DMS153 treated with DMSO at 0.1 percent for 48 hours (cell line): ENCODE measurements around the gene ETF1.
"Not testable (repeated sequence)": the region's sequence is repeated elsewhere in the genome, so short reads cannot be mapped to it uniquely, and the experiment has no call there.

Experiments
- DNase-seq: peaks from one replicate; lab custom pipeline; 2025; ENCODE audit not compliant: unreplicated experiment; lab: John Stamatoyannopoulos, UW

ETF1 gene

GRCh38 chr5:138533973-138534941, 8.8 kb downstream of the ETF1 start:
- no peak for DNase-seq

- DNase-seq: no peak
Measured at GRCh38 chr5:138529812-138530211, 13.2 kb downstream of the ETF1 start.

- no peak for DNase-seq
Measured at GRCh38 chr5:138528744-138529469, 14.1 kb downstream of the ETF1 start.

GRCh38 chr5:138528208-138528607, 14.8 kb downstream of the ETF1 start:
- no peak for DNase-seq

- DNase-seq: no peak
Measured at GRCh38 chr5:138527170-138527569, 15.9 kb downstream of the ETF1 start.

DNA sequence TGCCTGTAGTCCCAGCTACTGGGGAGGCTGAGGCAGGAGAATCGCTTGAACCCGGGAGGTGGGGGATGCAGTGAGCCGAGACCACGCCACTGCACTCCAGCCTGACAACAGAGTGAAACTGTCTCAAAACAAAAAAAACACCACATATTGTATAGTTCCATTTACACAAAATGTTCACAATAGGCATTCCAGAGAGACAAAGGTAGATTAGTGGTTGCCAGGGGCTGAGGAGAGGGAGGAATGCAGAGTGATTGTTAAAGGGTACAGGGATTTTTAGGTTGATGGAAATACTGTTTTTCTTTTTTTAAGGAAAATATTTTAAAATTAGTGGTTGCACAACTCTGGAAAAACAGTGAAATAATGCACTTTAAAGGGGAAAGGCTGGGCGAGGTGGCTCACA, 19.6 kb downstream of the ETF1 start:
- DNase-seq: no peak

DNA sequence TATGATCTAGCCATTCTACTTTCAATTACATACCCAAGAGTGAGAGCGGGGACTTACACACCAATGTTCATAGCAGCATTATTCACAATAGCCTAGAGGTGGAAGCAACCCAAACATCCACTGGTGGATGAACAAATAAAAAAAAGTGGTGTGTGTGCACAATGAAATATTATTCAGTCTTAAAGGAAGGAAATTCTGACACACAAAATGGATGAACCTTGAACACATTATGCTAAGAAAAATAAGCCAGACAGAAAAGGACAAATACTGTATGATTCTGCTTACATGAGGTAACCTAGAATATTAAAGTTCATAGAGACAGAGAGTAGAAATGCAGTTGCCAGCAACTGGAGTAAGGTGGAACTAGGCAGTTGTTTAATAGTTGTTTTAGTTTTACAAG, 22.1 kb downstream of the ETF1 start:
- no peak for DNase-seq

DNA sequence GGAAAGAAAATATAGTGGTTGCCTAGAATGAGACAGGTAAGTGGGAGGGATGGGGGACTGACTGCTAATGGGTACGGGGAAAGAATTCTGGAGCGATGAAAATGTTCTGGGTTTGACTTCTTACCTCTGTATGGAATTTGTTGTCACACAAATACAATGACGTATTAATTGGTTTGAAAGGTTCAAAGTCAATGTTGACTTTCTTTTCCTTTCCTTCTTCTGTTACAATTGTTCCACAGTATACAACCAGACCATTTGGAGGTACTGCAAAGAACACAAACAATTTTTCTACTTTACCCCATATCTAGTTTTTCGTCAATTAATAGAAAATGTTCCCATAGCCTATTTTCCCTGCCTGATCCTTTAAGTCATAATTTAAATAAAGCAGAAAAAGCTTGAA, 25.6 kb downstream of the ETF1 start:
- no peak for DNase-seq

DNA sequence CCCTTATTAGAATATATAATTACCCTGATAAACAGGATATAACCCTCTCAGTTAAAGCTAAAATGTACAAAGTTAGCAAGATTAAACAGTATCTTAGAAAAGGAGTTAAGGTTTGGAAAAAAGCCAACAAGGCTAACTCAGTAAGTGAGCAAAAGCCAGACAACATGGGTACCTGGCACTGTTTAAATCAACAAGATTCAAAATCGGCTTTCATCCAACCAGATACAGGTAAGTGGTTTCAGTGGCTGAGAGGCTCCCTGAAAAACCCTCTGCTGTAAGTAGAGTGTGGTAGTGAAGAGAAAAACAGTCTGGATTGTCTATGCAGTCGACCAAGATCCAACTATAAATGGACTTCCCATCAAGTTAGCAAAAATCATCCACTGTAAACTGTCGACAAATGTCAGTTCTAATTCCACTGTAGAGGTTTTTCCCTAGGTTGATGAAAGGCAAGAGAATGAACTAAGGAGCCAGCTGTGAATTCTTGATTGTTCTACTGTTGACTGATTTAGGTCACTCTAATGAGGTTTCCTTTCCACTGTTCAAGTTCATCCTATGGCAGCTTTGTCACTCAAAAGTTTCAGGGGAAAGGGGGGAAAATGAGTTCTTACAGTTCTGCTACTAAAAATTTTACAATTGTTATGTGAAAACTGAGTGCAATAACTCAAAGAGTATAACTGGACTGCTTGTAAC, 27.3 kb downstream of the ETF1 start:
- no peak for DNase-seq

GRCh38 chr5:138514021-138514420, 29.0 kb downstream of the ETF1 start:
- no peak for DNase-seq

DNA sequence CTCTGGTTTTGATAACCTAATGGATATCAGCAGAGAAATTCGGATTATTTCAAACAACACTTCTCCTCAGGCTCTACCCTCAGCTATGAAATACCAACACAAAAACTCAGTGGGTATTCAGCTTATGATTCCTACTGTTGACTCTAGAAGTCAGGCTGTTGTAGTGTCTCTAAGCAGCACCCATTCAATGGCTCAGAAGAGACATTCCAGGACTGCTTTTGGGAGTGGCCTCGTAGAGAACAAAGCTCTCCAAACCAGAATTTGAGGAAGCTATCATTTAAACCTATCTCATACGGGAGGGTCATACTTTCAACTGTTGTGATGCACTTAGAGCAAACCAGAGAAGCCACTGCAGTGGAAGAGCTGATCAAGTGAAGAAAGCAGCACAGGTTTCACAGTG, 34.1 kb downstream of the ETF1 start:
- no peak for DNase-seq

GRCh38 chr5:138507485-138507884, 35.6 kb downstream of the ETF1 start:
- not testable (repeated sequence) for DNase-seq

- DNase-seq: no peak
Measured at GRCh38 chr5:138506370-138507306, 36.4 kb downstream of the ETF1 start.

- DNase-seq: no peak
Measured at GRCh38 chr5:138504799-138505198, 38.2 kb downstream of the ETF1 start.

- peak; percentile 1 for DNase-seq
Measured at GRCh38 chr5:138503487-138504270, 39.4 kb downstream of the ETF1 start.

DNA sequence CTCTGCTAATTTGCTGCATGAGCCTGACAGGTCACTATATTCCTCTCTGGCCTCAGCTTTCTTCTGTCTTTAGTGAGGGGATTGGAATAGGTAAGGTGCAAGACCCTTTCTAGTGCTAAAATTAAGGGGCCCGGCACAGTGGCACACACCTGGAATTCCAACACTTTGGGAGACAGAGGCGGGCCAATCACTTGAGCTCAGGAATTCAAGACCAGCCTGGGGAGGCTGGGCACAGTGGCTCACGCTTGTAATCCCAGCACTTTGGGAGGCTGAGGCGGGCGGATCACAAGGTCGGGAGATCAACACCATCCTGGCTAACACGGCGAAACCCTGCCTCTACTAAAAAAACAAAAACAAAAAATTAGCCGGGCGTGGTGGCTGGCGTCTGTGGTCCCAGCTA, 40.5 kb downstream of the ETF1 start:
- DNase-seq: no peak

DNA sequence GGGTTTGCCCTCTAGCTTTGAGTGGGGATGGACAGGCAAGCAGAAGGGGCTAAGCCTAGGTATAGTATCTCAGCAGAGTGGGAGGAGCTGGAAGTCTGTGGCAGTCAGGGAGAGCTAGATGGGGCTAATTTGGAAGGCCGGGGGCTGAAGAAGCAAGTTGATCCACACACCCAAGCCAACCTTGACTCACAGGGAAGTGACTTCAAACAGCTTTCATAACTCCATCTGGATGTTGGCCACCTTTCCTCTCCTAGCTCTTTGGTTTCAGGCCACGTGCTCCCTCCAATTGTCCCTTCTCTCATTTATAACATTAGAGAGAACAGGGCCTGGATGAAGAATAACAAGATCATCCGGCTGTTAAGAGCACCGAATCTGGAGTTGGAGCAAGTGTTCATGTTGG, 40.9 kb downstream of the ETF1 start:
- DNase-seq: no peak

- no peak for DNase-seq
Measured at GRCh38 chr5:138498376-138498775, 44.7 kb downstream of the ETF1 start.

DNA sequence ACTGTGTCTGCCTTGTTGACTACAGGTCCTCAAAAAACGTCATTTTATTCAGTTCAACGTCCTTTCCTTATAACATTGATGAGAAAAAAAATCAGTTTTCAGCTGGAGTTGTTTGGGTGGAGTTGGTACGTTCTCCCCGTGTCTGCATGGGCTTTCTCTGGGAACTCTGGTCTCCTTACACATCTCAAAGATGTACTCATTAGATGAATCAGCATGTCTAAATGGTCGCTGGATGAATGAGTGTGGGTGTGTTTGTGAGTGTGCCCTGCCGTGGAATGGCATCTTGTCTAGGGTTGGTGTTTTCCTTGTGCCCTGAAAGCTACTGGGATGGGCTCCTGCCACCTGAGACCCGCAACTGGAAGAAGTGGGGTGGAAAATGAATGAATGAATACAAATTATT, 47.7 kb downstream of the ETF1 start:
- DNase-seq: no peak

GRCh38 chr5:138492560-138493045, 50.4 kb downstream of the ETF1 start:
- no peak for DNase-seq
